ENCODE measurements around the gene SCRN1.

Gene SCRN1

DNA sequence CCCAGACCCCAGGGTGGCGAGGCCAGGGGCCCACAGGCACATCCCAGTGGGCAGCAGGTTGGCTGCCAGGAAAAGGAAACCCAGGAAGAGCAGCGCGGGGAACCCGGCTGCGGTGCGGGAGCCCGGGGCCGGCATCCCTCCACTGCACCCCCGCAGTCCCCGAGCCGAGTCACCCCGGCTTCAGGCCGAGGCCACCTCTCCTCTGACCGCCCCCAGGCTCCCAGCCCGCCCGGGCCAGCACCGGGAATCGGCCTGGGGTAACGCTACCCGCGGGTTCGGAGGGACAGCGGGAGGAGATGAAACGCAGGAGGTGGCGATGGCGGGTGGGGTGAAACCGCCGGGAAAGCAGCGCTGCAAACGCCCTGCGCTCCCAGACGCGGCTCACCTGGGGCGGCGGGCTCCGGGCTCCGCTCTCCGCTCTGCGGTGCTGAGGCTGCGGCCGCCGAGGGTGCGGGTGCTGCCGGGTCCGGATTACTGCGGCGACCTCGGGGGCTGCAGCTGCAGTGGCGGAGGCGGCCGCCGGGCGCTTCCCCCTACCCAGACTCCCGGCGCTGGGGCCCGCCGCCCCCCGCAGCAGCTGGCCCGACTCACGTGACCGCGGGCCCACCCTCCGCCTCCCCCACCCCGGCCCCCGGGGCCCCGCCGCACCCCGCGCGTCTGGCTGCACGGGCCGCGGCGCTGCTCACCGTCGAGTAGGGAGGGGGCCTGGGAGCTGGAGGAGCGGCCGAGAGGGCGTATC, at the start of gene SCRN1:
Gene SCRN1 (minus strand): TSS at position 545 of the 739 bp plus-strand sequence. CDS start 20,734 bp downstream, outside the sequence.
- TF ChIP-seq CTCF (IDR thresholded peaks at IDR 0.05; ENCODE audit: low read length, missing control alignments) = no peak
- H3K4me3 ChIP-seq (replicated peaks; ENCODE audit: low read depth, low read length) = peak within 1 kb of the TSS; percentile 85
- DNase-seq (ENCODE audit: low read depth) = peak; percentile 36

DNA sequence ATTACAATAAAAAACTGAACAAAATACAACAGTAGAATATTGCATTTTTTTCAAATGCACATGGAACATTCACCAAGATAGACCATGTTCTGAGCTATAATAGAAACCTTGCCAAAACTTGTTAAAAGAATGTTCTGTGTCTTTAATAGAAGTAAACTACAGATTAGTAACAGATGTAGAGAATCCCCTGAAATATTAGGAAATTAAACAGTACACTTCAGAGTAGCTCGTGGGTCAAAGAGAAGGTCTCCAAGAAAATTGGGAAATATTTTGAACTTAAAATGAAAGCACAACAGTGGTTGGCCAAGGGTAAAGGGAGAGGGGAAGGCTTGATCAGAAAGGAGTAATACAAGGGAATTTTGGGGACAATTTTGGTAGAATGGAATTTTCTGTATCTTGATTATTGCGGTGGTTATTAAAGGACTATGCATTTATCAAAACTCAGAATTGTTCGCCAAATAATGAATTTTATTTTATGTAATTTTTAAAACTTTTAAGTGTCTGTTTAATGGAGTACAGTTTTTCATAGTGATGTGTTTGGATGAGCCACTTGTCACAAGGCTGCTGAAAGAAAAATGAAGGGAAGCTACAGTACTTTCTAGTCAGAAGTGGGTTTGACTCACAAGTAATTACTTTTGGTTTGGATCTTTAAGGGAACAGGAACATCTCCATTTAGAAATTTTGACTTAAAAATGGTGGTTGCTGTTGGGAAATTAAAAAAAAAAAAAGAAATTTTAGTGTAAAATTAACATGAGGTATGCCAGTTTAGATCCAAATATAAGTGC, 48.8 kb upstream of the SCRN1 start:
- DNase-seq (ENCODE audit: low read depth) = no peak

GRCh38 chr7:30036220-30036619, 46.6 kb upstream of the SCRN1 start:
- no peak for DNase-seq (ENCODE audit: low read depth)
- TF ChIP-seq CTCF (IDR thresholded peaks at IDR 0.05; ENCODE audit: low read length, missing control alignments) = no peak
- no peak overlapping the region for H3K4me3 ChIP-seq (replicated peaks; ENCODE audit: low read depth, low read length)

More for the DNA sequence above, 48.8 kb upstream of the SCRN1 start:
- no peak overlapping the region for H3K4me3 ChIP-seq (replicated peaks; ENCODE audit: low read depth, low read length)
- no peak for TF ChIP-seq CTCF (IDR thresholded peaks at IDR 0.05; ENCODE audit: low read length, missing control alignments)

DNA sequence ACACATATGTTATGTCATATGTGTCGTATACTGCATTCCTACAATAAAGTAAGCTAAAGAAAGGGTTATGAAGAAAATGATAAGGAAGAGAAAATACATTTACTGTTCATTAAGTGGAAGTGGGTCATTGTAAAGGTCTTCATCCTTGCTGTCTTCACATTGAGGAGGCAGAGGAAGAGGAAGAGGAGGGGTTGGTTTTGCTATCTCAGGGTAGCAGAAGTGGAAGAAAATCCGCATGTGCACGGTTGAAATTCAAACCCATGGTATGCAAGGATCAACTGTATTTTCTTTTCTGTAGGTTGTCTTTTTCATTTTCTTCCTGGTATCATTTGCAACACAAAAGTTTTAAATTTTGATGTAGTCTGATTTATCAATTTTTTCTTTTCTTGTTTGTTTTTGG, 44.9 kb upstream of the SCRN1 start:
- TF ChIP-seq CTCF (IDR thresholded peaks at IDR 0.05; ENCODE audit: low read length, missing control alignments) = no peak
- DNase-seq (ENCODE audit: low read depth) = no peak
- no peak overlapping the region for H3K4me3 ChIP-seq (replicated peaks; ENCODE audit: low read depth, low read length)

- H3K4me3 ChIP-seq (replicated peaks; ENCODE audit: low read depth, low read length) = no peak overlapping the region
- TF ChIP-seq CTCF (IDR thresholded peaks at IDR 0.05; ENCODE audit: low read length, missing control alignments) = no peak
- peak; percentile 50 for DNase-seq (ENCODE audit: low read depth)
These were observed 42.9 kb upstream of the SCRN1 start for GRCh38 chr7:30032310-30033125.

GRCh38 chr7:30029696-30030095, 40.1 kb upstream of the SCRN1 start:
- TF ChIP-seq CTCF (IDR thresholded peaks at IDR 0.05; ENCODE audit: low read length, missing control alignments) = no peak
- H3K4me3 ChIP-seq (replicated peaks; ENCODE audit: low read depth, low read length) = peak overlapping the region; percentile 86
- no peak for DNase-seq (ENCODE audit: low read depth)

Measured in fibroblast of pulmonary artery (primary cell).